K562 (cell line): ENCODE data around the gene PUS7.

ENCODE experiments used
- CEBPG ChIP-seq, 3 experiments: fragments of 200-800 bp in 1 of 3; sonication (Bioruptor generic) in 1 of 3; sonication (generic) in 1 of 3; formaldehyde crosslinking in 1 of 3; IDR thresholded peaks in 2 of 3; conservative IDR thresholded peaks in 1 of 3; 2 replicates each; pipeline versions ENCODE4 v1.6.1 to v1.8.0; 2016 to 2022; ENCODE audit warnings: missing compliant biosample characterization in 2 of 3, missing genetic modification characterization in 2 of 3, mild to moderate bottlenecking in 1 of 3, missing genetic modification reagents in 1 of 3
- GTF3C2 ChIP-seq: IDR thresholded peaks from 3 replicates; pipeline ENCODE4 v1.6.1; 2011; ENCODE audit warnings: borderline replicate concordance, mild to moderate bottlenecking, moderate library complexity; ENCODE audit not compliant: insufficient read length; ENCODE audit errors: extremely low read depth
- SOX6 ChIP-seq: fragments of 450-650 bp; IDR thresholded peaks from 2 replicates; pipeline ENCODE4 v1.6.1; 2014; ENCODE audit warnings: mild to moderate bottlenecking

DNA sequence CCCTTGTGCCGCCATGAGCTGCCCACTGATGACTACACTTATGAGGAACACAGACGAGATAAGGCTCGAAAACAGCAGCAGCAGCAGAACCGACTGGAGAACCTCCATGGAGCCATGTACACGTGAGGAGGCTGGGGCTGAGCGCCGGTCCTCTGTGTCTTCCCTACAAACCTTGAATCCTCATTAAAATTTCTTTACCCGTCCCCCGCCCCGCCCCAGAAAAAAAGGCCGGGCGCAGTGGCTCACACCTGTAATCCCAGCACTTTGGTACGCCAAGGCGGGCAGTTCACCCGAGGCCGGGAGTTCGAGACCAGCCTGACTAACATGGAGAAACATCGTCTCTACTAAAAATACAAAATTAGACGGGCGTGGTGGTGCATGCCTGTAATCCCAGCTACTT lies 8.5 kb upstream of the PUS7 start:
- no peak for TF ChIP-seq SOX6
- TF ChIP-seq GTF3C2 = no peak
- no peak for TF ChIP-seq CEBPG (CRISPR knock-in tag; IDR thresholded peaks at IDR 0.05)
- no peak for TF ChIP-seq CEBPG (tag; conservative IDR thresholded peaks at IDR 0.05 in 1 of 2, IDR thresholded peaks at IDR 0.05 in 1 of 2)
